Epithelial cell of proximal tubule (primary cell): ENCODE measurements around the gene PEAK1. TPM values are rescaled to one million over a fixed set of nuclear protein-coding genes. Genes with fewer than 3 reads are reported as not detected.

Experiments used
- DNase-seq: peaks from one replicate; pipeline ENCODE4 v3.0.0-alpha.2; 2011; ENCODE audit warnings: low read depth
- H3K4me3 ChIP-seq: 2 replicates; pipeline ENCODE4 v1.5.1; 2011; ENCODE audit warnings: low read depth, mild to moderate bottlenecking, low read length
- CTCF ChIP-seq: conservative IDR thresholded peaks from 2 replicates; pipeline ENCODE4 v1.5.1; 2012; ENCODE audit warnings: low read depth, mild to moderate bottlenecking, low read length
- total RNA-seq: library from RNA; depleted of rRNA; stranded (reverse); fragments of >200 nt; gene quantifications from 2 replicates; pipeline ENCODE4 v1.2.3, GENCODE V29; 2015

The PEAK1 gene
- total RNA-seq, 1 donor from 2014 or later = 8.1 TPM

GRCh38 chr15:77096541-77096940 lies 323.4 kb downstream of the PEAK1 start:
- H3K4me3 ChIP-seq = no peak overlapping the region
- TF ChIP-seq CTCF = no peak
- no peak for DNase-seq

DNA sequence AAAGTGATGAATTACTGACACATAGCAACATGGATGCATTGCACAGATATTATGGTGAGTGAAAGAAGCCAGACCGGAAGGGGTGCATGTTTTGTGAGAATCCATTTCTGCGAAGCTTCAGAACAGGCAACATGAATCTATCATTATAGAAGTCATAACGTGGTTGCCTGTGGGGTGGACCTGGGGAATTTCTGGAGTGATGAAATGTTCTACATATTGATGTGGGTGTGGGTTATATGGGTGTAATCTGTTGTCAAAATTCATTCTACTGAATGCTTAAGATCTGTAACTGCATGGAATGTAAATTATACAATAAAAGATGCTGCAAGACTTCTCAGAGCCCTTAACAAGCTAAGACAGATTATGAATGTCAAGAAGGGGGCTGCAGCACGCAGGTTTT lies 323.8 kb downstream of the PEAK1 start:
- no peak for DNase-seq
- no peak overlapping the region for H3K4me3 ChIP-seq
- no peak for TF ChIP-seq CTCF

- no peak for DNase-seq
- no peak overlapping the region for H3K4me3 ChIP-seq
- TF ChIP-seq CTCF = peak; percentile 47
Observed at GRCh38 chr15:77094397-77095030, 325.4 kb downstream of the PEAK1 start.

- DNase-seq = no peak
- no peak overlapping the region for H3K4me3 ChIP-seq
- no peak for TF ChIP-seq CTCF
Observed at GRCh38 chr15:77093436-77093835, 326.5 kb downstream of the PEAK1 start.

GRCh38 chr15:77091097-77091496 lies 328.8 kb downstream of the PEAK1 start:
- TF ChIP-seq CTCF = no peak
- DNase-seq = no peak
- H3K4me3 ChIP-seq = no peak overlapping the region

- no peak overlapping the region for H3K4me3 ChIP-seq
- TF ChIP-seq CTCF = no peak
- DNase-seq = no peak
Observed at GRCh38 chr15:77087213-77087612, 332.7 kb downstream of the PEAK1 start.

GRCh38 chr15:77085297-77085696 lies 334.6 kb downstream of the PEAK1 start:
- no peak overlapping the region for H3K4me3 ChIP-seq
- no peak for TF ChIP-seq CTCF
- DNase-seq = no peak
